Brain microvascular endothelial cell (primary cell): ENCODE measurements around the gene SULT1A3.
"Not testable (repeated sequence)": the region's sequence is repeated elsewhere in the genome, so short reads cannot be mapped to it uniquely, and the experiment has no call there.

Source experiments
- DNase-seq: peaks from one replicate; pipeline ENCODE4 v3.0.0-alpha.2; 2020
- H3K27ac ChIP-seq: fragments of 250-450 bp; sonication (Bioruptor Pico); 2 replicates; pipeline ENCODE4 v1.5.1; 2020; ENCODE audit warnings: mild to moderate bottlenecking, moderate library complexity
- H3K27me3 ChIP-seq: fragments of 250-450 bp; sonication (Bioruptor Pico); replicated peaks from 2 replicates; pipeline ENCODE4 v1.5.1; 2020; ENCODE audit warnings: mild to moderate bottlenecking
- H3K36me3 ChIP-seq: fragments of 250-450 bp; sonication (Bioruptor Pico); replicated peaks from 2 replicates; pipeline ENCODE4 v1.5.1; 2020; ENCODE audit warnings: mild to moderate bottlenecking
- H3K4me3 ChIP-seq: 2 replicates; pipeline ENCODE4 v1.5.1; 2011; ENCODE audit warnings: low read depth, mild to moderate bottlenecking, control low read depth, low read length, moderate library complexity
- in situ Hi-C: cut with HindIII; loops from 2 replicates; pipeline ENCODE4 v1.10.0; 2017; ENCODE audit warnings: low sequenced_read_pairs, low pct_ligation_motif_present

The SULT1A3 gene

DNA sequence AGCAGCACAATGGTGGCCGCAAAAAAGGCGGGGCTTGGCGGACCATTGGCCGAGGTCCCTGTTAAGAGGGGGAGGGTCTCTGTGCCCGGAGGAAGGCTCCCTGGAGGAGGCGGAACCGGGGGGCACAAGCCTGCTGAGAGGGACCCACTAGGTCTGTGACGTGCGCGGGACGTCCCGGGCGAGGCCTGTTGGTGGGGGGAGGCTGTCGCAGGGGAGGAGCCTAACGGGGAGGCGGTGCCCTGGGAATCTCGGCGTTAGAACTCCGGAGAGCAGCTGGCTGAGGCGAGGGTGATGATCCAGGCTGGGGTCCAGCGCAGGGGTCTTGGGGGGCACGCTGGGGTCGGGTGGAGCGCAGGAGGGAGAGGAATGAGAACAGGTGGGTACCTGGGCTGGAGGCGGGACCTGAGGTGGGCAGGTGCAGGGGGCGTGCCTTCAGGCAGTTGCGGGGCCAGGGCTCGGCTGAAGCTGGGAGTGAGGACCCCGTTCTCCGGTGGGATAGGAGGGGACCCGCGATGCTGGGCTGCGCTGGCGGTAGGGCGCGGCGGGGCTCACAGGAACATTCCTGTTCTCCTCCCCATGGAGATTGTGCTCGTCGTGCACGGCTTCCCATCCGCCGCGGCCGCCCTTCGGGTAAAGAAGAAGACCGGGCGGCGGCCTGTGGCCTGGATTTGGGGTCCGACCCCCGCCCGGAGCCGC lies 6.6 kb downstream of the SULT1A3 start:
- DNase-seq, H3K27me3 ChIP-seq, H3K36me3 ChIP-seq, in situ Hi-C loops, H3K27ac ChIP-seq: not testable (repeated sequence)
- peak overlapping the region; percentile 45 for H3K4me3 ChIP-seq

DNA sequence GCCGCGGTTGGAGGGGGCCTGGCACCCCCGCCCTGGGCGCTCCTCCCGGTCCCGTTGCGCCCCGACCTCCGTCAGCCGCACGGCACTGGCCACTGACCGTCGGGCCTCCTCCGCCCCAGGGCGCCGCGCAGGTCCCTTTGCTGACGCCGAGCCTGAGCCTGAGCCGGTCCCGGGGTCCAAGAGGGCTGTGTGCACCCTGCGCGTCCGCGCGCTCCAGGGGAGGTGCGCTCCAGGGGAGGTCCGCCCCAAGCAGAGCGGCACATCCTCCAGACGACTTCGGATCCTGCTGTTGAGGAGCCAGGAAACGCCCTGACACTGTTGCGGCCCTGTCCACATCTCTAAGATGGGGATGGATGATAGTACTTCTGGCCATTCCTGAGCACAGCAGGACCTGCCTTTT lies 7.2 kb downstream of the SULT1A3 start:
- H3K36me3 ChIP-seq, DNase-seq, H3K4me3 ChIP-seq, H3K27ac ChIP-seq, in situ Hi-C loops, H3K27me3 ChIP-seq: not testable (repeated sequence)

DNA sequence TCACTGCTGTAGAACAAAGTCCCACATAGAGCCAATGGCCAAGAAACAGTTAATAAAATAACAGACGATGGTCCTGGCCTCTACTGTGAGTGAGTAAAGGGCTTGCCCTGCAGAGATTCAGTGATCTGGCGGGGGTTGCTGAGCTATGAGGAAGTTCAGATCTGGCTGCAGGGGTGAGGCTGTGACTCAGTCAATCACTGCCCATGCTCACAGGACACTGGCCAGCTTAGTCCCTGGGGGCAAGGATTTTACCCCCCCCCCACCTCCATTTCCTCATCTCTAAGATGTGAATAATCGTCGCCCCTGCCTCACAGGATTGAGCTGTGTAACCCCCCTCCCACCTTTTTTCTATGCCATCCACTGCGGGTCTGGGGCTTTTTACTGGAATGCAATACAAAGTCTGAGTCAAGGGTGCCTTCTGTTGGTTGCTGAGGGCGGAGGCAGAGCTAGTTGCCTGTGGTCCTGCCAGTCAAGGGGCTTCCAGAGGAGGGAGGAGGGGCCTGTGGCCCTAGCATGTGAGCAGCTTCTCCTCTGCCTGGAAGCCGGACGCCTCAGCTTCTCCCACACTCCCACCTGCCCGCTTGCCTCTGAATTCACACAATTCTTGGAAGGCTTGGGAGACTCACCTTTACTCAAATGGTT lies 8.1 kb downstream of the SULT1A3 start:
- in situ Hi-C loops, H3K4me3 ChIP-seq, H3K27ac ChIP-seq, H3K27me3 ChIP-seq, H3K36me3 ChIP-seq: not testable (repeated sequence)
- DNase-seq: peak; percentile 74

DNA sequence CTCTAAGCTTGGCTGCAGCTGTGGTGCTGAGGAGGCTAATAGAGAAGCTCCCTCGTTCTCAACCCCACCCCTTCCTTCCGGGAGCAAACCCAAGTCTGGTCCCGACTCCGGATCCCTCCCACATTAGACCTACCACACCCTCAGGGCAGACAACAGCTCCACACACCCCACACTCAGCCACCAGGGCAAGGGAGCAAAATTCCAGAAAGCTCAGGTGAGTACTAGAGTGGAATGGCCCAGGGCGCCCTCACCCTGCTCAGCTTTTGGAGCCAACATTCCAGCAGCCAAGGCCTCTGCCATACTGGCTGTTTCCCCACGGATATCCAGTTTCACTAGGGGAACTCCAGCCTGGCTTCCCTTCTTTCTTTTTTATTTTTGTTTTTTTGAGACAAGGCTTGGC lies 10.0 kb downstream of the SULT1A3 start:
- H3K4me3 ChIP-seq, in situ Hi-C loops, H3K36me3 ChIP-seq, DNase-seq, H3K27ac ChIP-seq, H3K27me3 ChIP-seq: not testable (repeated sequence)

DNA sequence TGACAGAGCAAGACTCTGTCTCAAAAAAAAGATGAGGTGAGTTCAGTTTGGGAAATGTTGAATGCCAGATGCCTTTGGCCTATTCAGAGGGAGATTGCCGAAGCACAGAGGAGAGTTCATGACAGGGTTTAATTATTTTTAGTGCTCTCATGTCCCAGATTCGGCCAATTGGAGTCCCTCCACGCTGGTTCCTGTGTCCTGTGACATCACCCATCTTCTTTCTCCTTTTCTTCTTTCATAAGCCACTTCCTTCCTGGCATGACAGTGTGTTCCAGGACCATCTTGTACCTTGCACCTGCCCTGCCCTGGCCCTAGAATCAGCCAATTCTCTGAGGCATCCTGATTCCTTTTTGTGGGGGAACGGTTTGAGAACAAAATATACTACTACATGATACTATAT lies 12.4 kb downstream of the SULT1A3 start:
- DNase-seq, in situ Hi-C loops, H3K36me3 ChIP-seq, H3K4me3 ChIP-seq, H3K27ac ChIP-seq, H3K27me3 ChIP-seq: not testable (repeated sequence)

DNA sequence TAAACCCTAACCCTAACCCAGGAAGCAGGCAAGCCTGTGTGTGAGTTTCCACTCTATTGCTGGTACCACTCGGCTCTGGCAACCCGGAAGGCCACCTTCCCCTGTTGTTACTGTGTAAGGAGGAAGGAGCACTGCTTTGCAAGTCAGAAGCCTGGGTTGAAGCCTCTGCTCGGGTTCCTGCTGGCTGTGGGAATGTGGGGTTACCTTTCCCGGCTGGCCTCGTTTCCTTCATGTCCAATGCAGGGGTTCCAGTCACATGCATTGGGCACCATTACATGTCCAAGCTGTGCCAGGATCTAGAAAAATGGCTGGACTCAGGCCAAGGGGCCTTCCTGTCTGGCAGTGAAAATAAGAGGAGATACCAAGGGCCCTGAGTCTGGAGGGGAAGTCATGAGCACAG lies 18.0 kb downstream of the SULT1A3 start:
- H3K27me3 ChIP-seq, in situ Hi-C loops, H3K4me3 ChIP-seq, H3K27ac ChIP-seq, H3K36me3 ChIP-seq: not testable (repeated sequence)
- peak; percentile 0 for DNase-seq

DNA sequence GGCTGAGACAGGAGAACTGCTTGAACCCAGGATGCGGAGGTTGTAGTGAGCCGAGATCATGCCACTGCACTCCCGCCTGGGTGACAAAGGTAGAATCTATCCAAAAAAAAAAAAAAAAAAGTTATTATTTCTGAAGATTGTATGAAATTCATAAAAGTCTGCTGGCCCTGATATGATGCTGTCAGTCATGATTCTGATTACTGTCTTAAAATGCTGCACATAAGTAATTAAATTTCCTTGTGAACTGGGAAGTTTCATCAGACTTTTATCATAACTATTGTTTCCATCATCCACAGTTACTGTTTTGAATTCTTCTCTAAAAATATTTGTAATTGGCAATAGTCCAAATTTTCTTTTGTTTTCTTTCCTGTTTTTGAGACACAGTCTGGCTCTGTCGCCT lies 49.3 kb downstream of the SULT1A3 start, which contains the start of gene NPIPB13:
Gene NPIPB13 (minus strand): TSS at position 101 of the 400 bp plus-strand sequence. CDS start 2,906 bp downstream, outside the sequence.
- H3K4me3 ChIP-seq, H3K36me3 ChIP-seq, DNase-seq, H3K27ac ChIP-seq, in situ Hi-C loops, H3K27me3 ChIP-seq: not testable (repeated sequence)
